GM18861 (cell line): ENCODE results near the gene DSCAM.

Experiments
- ATAC-seq: cut with Tn5 transposase; IDR thresholded peaks from one replicate; pipeline ENCODE4 v1.9.1; 2021; ENCODE audit not compliant: unreplicated experiment

The DSCAM gene

GRCh38 chr21:40152476-40152875, 694.5 kb downstream of the DSCAM start:
- ATAC-seq, result no peak

- no peak for ATAC-seq
Observed at GRCh38 chr21:40151611-40152010, 695.3 kb downstream of the DSCAM start.

- ATAC-seq, result no peak
Observed at GRCh38 chr21:40146216-40146837, 700.6 kb downstream of the DSCAM start.

- ATAC-seq, result no peak
Observed at GRCh38 chr21:40143822-40144525, 703.0 kb downstream of the DSCAM start.

GRCh38 chr21:40141621-40142020, 705.3 kb downstream of the DSCAM start:
- ATAC-seq, result no peak

GRCh38 chr21:40140675-40141074, 706.3 kb downstream of the DSCAM start:
- no peak for ATAC-seq

GRCh38 chr21:40139636-40140035, 707.3 kb downstream of the DSCAM start:
- no peak for ATAC-seq

GRCh38 chr21:40136571-40136970, 710.4 kb downstream of the DSCAM start:
- ATAC-seq, result no peak

GRCh38 chr21:40134731-40135492, 712.0 kb downstream of the DSCAM start:
- no peak for ATAC-seq

- ATAC-seq, result no peak
Observed at GRCh38 chr21:40130476-40130875, 716.5 kb downstream of the DSCAM start.

- ATAC-seq, result no peak
Observed at GRCh38 chr21:40129809-40130208, 717.1 kb downstream of the DSCAM start.

- no peak for ATAC-seq
Observed at GRCh38 chr21:40128891-40129290, 718.1 kb downstream of the DSCAM start.

GRCh38 chr21:40120940-40121575, 725.9 kb downstream of the DSCAM start:
- ATAC-seq, result no peak

- no peak for ATAC-seq
Observed at GRCh38 chr21:40118527-40118926, 728.4 kb downstream of the DSCAM start.

GRCh38 chr21:40117236-40117635, 729.7 kb downstream of the DSCAM start:
- ATAC-seq, result no peak

GRCh38 chr21:40115775-40116174, 731.2 kb downstream of the DSCAM start:
- ATAC-seq, result no peak

GRCh38 chr21:40102682-40103081, 744.3 kb downstream of the DSCAM start:
- ATAC-seq, result no peak

GRCh38 chr21:40099809-40100208, 747.1 kb downstream of the DSCAM start:
- ATAC-seq, result no peak

- no peak for ATAC-seq
Observed at GRCh38 chr21:40095477-40095876, 751.5 kb downstream of the DSCAM start.

GRCh38 chr21:40080385-40080784, 766.6 kb downstream of the DSCAM start:
- ATAC-seq, result no peak

- no peak for ATAC-seq
Observed at GRCh38 chr21:40074710-40075109, 772.2 kb downstream of the DSCAM start.

GRCh38 chr21:40074198-40074597, 772.8 kb downstream of the DSCAM start:
- ATAC-seq, result no peak
